HG03565 (cell line): Measurements from ENCODE around the gene LRMDA.

ENCODE experiments used
- ATAC-seq: cut with Tn5 transposase; IDR thresholded peaks from one replicate; pipeline ENCODE4 v1.9.1; 2021; ENCODE audit warnings: mild to moderate bottlenecking, moderate library complexity; ENCODE audit not compliant: unreplicated experiment

LRMDA gene

GRCh38 chr10:76002262-76002854, 570.9 kb downstream of the LRMDA start:
- ATAC-seq, result no peak

GRCh38 chr10:76007667-76008181, 576.3 kb downstream of the LRMDA start:
- ATAC-seq, result no peak

GRCh38 chr10:76009531-76009930, 578.1 kb downstream of the LRMDA start:
- no peak for ATAC-seq

- no peak for ATAC-seq
Measured at GRCh38 chr10:76010703-76011102, 579.3 kb downstream of the LRMDA start.

GRCh38 chr10:76012716-76013327, 581.4 kb downstream of the LRMDA start:
- ATAC-seq, result no peak

- no peak for ATAC-seq
Measured at GRCh38 chr10:76015245-76015644, 583.8 kb downstream of the LRMDA start.

- no peak for ATAC-seq
Measured at GRCh38 chr10:76017026-76017732, 585.8 kb downstream of the LRMDA start.

- ATAC-seq, result no peak
Measured at GRCh38 chr10:76017733-76018433, 586.5 kb downstream of the LRMDA start.

- no peak for ATAC-seq
Measured at GRCh38 chr10:76020630-76021029, 589.2 kb downstream of the LRMDA start.

GRCh38 chr10:76021398-76021797, 590.0 kb downstream of the LRMDA start:
- ATAC-seq, result no peak

GRCh38 chr10:76022366-76022765, 590.9 kb downstream of the LRMDA start:
- ATAC-seq, result no peak

- no peak for ATAC-seq
Measured at GRCh38 chr10:76023007-76023406, 591.6 kb downstream of the LRMDA start.

- ATAC-seq, result no peak
Measured at GRCh38 chr10:76024460-76025123, 593.2 kb downstream of the LRMDA start.

GRCh38 chr10:76025124-76025477, 593.7 kb downstream of the LRMDA start:
- no peak for ATAC-seq

- no peak for ATAC-seq
Measured at GRCh38 chr10:76026176-76026771, 594.9 kb downstream of the LRMDA start.

GRCh38 chr10:76026905-76027304, 595.5 kb downstream of the LRMDA start:
- ATAC-seq, result no peak

- no peak for ATAC-seq
Measured at GRCh38 chr10:76029782-76030181, 598.4 kb downstream of the LRMDA start.

- ATAC-seq, result no peak
Measured at GRCh38 chr10:76031099-76031498, 599.7 kb downstream of the LRMDA start.

- no peak for ATAC-seq
Measured at GRCh38 chr10:76031769-76032699, 600.6 kb downstream of the LRMDA start.

GRCh38 chr10:76032700-76033039, 601.2 kb downstream of the LRMDA start:
- no peak for ATAC-seq
